Islet precursor cell (in vitro differentiated cells): ENCODE data around the gene SPRYD3.
A peak's percentile ranks its signal among the peaks of the same experiment; 100 is the strongest.
"Not testable (repeated sequence)": the region's sequence is repeated elsewhere in the genome, so short reads cannot be mapped to it uniquely, and the experiment has no call there.

Source experiments
- DNase-seq: peaks from one replicate; pipeline ENCODE4 v3.0.0-alpha.2; 2018

Gene SPRYD3

DNA sequence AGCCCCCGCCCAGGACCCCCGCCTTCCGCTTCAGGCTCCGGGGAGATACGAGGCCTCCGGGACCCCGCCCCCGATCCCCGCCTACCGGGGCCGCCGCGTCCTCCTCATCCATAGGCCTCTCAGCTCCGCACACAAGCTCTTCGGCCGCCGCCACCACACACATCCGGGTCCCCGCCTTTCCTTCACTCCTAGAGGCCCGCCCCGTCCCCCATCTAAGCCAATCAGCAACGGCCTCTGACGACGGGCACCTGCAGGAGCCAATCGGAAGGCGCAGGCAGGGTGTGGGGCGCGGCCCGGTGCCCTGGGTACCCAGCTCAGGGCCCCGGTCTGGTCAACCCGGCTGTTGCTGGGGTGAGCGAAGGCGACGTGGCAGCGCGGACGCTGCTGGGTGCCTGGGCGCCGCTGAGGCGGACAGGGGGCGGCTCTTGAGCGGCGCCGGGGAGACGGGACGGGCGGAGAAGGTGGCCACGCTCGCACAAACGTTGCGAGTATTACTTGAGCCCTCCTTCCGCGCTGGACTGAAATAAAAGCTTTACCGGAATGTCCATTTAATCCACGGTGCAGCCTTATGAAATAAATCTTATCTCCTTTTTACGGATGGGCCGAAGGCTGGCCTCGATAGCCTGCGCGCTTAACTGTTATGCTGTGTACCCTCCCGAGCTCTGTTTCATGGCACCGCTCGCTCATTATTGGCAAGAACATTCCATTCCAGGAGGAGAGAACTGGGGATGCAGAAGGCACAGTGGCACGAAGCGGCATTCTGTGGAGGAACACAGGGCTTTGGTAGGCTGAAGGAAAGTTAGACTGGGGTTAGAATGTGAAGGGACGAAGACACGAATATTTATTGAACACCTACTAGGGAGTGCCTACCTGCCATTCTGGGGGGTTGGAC is at the start of gene SPRYD3:
Gene SPRYD3, minus strand, starts transcription at position 165 of the 892 bp plus-strand sequence. Its CDS starts 57 bp downstream, at position 108.
- DNase-seq = peak; percentile 100

- no peak for DNase-seq
Observed at GRCh38 chr12:53127169-53127568, 48.0 kb upstream of the SPRYD3 start.

DNA sequence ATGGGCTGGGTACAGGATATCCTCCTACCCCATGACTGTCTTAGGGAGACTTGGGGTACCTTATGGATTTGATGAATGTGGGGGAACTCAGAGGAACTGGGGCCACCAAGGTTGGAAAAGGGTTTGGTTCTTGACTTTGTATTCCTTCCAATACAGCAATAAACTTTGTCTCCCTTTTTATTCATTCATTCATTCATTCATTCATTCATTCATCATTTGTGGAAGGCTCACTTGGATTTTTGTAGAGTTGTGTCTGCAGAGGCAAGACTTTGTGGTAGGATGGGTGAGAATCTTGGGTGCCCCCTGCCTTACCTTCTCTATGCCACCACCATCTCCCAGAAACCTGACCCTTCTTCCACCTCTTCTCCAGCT is 45.1 kb upstream of the SPRYD3 start:
- no peak for DNase-seq

- peak; percentile 54 for DNase-seq
Observed at GRCh38 chr12:53123578-53124351, 44.6 kb upstream of the SPRYD3 start.

DNA sequence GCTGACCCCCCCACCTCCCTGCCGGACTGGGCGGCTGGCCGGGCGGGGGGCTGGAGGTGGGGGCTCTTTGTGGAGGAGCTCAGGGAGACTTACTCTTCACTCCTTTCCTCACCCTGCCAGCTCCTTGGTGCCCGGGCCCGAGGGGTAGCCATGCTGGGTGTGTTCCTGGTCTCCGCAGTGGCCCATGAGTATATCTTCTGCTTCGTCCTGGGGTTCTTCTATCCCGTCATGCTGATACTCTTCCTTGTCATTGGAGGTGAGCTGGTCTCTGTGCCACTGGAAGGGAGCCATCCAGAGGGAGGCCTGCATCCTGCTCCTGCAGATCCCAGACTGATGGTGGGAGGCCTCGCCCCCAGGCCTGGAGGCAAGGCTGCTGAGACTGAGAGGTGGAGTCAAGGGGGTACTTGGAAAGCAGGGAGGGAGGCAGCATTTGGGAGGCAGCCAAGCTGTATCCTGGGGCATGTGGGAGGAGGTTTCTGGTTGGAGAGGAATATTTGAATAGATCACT is 43.8 kb upstream of the SPRYD3 start:
- DNase-seq = peak; percentile 55

DNA sequence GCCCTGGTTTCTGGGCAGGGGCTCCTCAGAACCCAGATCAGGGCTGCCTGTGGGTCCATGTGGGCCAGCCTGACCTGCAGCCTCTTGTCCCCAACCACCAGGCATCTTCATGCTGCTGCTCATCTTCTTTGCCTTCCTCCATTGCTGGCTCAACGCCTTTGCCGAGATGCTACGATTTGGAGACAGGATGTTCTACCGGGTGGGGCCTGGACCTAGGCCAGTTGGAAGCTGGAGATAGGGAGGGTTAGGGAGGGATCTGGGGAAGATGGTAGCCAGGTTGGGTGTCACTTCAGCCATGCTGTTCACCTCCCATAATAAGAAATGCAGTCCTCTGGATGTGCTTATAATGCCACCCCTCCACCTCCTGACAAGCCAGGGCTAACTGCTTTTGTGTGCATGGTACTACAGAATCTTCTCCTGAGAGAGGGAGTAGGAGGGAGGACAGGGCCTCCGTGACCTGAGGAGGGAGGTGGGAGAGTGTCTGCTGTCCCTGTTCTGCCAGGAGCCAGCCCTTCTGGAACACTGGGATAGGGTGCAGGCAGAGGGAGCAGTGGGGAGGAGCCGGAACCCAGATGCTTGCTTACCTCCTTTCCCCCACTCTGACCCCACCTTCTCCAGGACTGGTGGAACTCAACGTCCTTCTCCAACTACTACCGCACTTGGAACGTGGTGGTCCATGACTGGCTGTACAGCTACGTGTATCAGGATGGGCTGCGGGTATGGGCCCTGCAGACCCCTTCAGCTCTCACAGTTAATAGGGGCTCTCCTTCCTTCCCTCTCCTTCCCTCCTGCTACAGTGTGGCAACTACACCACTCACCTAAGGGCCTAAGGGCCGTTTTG is 41.7 kb upstream of the SPRYD3 start:
- no peak for DNase-seq

GRCh38 chr12:53118751-53119300 is 39.6 kb upstream of the SPRYD3 start:
- DNase-seq = no peak

- no peak for DNase-seq
Observed at GRCh38 chr12:53115891-53116648, 36.9 kb upstream of the SPRYD3 start.

DNA sequence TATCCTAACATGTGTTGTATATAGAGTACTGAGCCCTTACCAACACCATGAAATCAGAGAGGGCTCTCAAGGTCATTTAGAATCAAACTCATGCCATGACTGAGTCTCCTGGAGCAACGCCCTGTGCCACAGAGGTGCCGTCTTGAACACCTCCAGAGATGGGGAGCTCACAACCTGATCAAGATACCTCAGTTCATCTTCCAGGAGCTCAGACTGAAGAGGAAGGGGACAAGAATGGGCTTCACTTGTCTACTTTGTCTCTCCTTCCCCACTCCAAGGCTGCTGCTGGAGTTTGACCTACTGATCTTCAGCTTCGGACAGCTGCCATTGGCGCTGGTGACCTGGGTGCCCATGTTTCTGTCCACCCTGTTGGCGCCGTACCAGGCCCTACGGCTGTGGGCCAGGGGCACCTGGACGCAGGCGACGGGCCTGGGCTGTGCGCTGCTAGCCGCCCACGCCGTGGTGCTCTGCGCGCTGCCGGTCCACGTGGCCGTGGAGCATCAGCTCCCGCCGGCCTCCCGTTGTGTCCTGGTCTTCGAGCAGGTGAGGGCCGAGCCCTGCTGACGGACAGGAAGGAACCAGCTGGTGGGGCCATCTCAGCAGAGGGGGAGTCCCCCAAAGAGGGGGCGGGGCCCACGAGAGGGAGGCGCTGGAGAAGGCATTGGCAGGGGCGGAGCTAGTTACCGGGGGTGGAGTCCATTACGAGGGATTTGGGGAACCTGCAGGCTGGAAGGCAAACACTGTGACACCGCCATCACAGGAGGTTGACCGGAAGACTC is 36.1 kb upstream of the SPRYD3 start:
- DNase-seq = peak; percentile 54

- DNase-seq = no peak
Observed at GRCh38 chr12:53113951-53114350, 34.8 kb upstream of the SPRYD3 start.

- no peak for DNase-seq
Observed at GRCh38 chr12:53113136-53113705, 34.0 kb upstream of the SPRYD3 start.

GRCh38 chr12:53112431-53112830 is 33.2 kb upstream of the SPRYD3 start:
- not testable (repeated sequence) for DNase-seq

- DNase-seq = peak; percentile 23
Observed at GRCh38 chr12:53107122-53107521, 27.9 kb upstream of the SPRYD3 start.

DNA sequence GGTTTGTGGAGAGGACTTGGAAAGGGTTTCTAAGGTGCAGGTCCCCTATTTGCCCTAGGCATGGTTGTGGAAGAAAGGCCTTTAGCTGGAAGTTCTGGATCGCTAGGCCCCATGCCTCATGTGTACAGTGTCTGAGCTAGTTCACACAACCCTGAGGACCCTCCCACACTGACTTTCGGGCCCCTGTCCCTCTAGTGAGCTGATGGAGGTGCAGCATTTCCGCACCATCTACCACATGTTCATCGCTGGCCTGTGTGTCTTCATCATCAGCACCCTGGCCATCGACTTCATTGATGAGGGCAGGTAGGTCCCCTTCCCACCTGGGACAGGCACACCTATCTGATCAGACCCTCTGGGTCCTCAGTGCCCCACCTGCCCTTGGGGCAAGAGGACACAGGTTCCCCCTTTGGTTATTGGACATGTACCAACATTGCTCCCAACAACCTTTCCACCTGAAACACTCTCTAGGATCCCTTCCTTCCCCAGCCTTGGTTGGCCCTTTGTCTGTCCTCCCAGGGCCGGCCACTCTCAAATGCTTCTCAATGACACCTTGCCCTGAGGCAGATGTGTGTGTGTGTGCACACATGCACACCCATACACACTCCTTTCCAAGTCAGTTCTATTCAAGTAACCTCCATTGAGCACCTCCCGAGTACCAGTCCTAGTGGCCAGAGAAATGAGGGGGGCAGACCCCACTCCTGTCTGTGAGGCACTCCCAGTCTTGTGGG is 26.7 kb upstream of the SPRYD3 start:
- DNase-seq = peak; percentile 52

DNA sequence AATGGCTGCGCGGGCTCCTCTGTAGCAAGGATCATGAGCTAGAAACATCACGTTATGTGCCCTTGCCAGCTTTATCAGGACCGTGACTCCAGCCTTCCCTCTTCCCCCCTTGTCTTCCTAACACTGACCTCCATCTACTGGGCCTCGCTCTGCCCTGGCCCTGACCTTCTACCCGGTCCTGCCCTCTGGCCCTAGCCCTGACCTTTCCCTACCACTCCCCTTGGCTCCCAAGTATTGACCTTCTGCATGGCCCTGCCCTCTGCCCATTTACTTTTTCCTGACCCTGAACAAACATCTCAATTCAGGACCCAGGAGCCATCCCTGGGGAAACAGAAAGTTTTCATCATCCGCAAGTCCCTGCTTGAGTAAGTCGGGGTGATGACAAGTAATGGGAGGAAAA is 26.1 kb upstream of the SPRYD3 start:
- DNase-seq = peak; percentile 41

- DNase-seq = peak; percentile 42
Observed at GRCh38 chr12:53103860-53104305, 24.7 kb upstream of the SPRYD3 start.

DNA sequence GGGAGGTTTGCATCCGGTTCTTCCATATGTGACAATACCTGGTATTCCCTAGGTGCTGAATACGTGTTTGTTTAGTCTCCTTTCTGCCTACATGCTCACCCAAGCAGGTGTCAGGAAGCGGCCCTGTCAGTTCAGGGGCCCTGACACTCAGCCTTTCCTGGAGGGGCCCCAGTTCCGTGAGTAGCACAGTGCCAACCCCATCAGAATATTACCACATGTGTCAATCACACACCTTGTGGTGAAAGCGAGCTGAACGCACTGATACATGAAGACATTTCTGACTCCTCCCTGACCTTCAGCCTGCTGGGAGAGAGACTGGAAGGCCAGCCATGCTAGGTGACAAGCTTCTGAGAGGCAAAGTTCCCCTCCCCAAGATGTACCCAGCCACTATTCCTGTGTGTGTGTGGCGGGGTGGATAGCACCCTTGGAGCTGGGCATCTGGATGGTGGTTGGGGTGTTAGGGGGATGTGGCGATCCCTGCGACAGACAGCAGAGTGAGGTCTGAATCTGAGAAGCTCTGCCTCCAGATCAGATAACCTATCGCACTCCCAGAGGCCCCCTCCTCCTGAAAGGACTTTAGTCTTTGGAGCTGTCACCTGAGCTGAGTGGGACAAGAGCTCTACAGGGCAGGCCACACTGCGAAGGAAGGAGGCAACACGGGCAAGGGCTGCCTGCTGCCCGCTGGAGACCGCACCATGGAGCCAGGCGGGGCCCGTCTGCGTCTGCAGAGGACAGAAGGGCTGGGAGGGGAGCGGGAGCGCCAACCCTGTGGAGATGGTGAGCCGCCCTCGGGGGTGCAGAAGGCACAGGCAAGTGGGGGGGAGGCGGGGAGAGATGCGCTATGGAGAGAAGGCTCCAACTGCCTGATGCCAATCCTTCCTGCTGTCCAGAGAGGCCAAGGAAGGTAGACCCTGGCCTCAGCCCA is 24.0 kb upstream of the SPRYD3 start, which contains the start of gene SOAT2:
Gene SOAT2, plus strand, starts transcription at position 604 of the 925 bp plus-strand sequence. Its CDS starts 92 bp downstream, at position 696.
- peak; percentile 54 for DNase-seq
